ENCODE data around the gene DNAH17. TPM values are rescaled to one million over a fixed set of nuclear protein-coding genes. Genes with fewer than 3 reads are reported as not detected.

Gene DNAH17
- total RNA-seq, 1 donor from 2014 or later = not detected

GRCh38 chr17:78524870-78525510 lies 52.2 kb downstream of the DNAH17 start:
- DNase-seq (ENCODE audit: low read depth) = no peak
- no peak overlapping the region for H3K4me3 ChIP-seq (ENCODE audit: low read depth, low read length)
- TF ChIP-seq CTCF (conservative IDR thresholded peaks at IDR 0.05; ENCODE audit: low read depth, low read length) = no peak

GRCh38 chr17:78523934-78524655 lies 53.1 kb downstream of the DNAH17 start:
- no peak for TF ChIP-seq CTCF (conservative IDR thresholded peaks at IDR 0.05; ENCODE audit: low read depth, low read length)
- no peak overlapping the region for H3K4me3 ChIP-seq (ENCODE audit: low read depth, low read length)
- no peak for DNase-seq (ENCODE audit: low read depth)

- no peak for DNase-seq (ENCODE audit: low read depth)
- no peak overlapping the region for H3K4me3 ChIP-seq (ENCODE audit: low read depth, low read length)
- TF ChIP-seq CTCF (conservative IDR thresholded peaks at IDR 0.05; ENCODE audit: low read depth, low read length) = no peak
Measured at GRCh38 chr17:78522031-78522809, 55.0 kb downstream of the DNAH17 start.

- no peak for DNase-seq (ENCODE audit: low read depth)
- H3K4me3 ChIP-seq (ENCODE audit: low read depth, low read length) = no peak overlapping the region
- TF ChIP-seq CTCF (conservative IDR thresholded peaks at IDR 0.05; ENCODE audit: low read depth, low read length) = no peak
Measured at GRCh38 chr17:78517421-78517820, 59.8 kb downstream of the DNAH17 start.

- DNase-seq (ENCODE audit: low read depth) = no peak
- TF ChIP-seq CTCF (conservative IDR thresholded peaks at IDR 0.05; ENCODE audit: low read depth, low read length) = no peak
Measured at GRCh38 chr17:78515480-78515879, 61.7 kb downstream of the DNAH17 start.

GRCh38 chr17:78514521-78514920 lies 62.7 kb downstream of the DNAH17 start:
- H3K4me3 ChIP-seq (ENCODE audit: low read depth, low read length) = no peak overlapping the region
- no peak for TF ChIP-seq CTCF (conservative IDR thresholded peaks at IDR 0.05; ENCODE audit: low read depth, low read length)
- no peak for DNase-seq (ENCODE audit: low read depth)

More at GRCh38 chr17:78515480-78515879, 61.7 kb downstream of the DNAH17 start:
- no peak overlapping the region for H3K4me3 ChIP-seq (ENCODE audit: low read depth, low read length)
